OCI-LY3 (cell line): ENCODE data around the gene TSPEAR.

Experiments used
- CTCF ChIP-seq: fragments of 200-600, 300-600 bp; sonication (generic); IDR thresholded peaks from 2 replicates; pipeline ENCODE4 v1.5.1; 2014; ENCODE audit warnings: antibody characterized with exemption, low read length, low read depth
- EZH2phosphoT487 ChIP-seq: fragments of 200-600 bp; shearing (Covaris generic); IDR thresholded peaks from 2 replicates; pipeline ENCODE4 v1.6.1; 2018; ENCODE audit warnings: antibody characterized with exemption, mixed run types, low read depth

GRCh38 chr21:44503901-44504399 lies 207.4 kb downstream of the TSPEAR start:
- no peak for TF ChIP-seq EZH2phosphoT487
- TF ChIP-seq CTCF, result no peak
